Stimulated activated CD4-positive, alpha-beta T cell treated with anti-CD3 and anti-CD28 coated beads, TNF-alpha, amount 100 ng/mL, for 1 hour (primary cell): ENCODE results near the gene CRTAC1.

Experiments
- DNase-seq, 3 donors: peaks; one replicate each; pipeline ENCODE4 v3.0.0-alpha.2; 2020; ENCODE audit warnings: low read depth in 3 of 3, low spot score in 1 of 3

CRTAC1 gene

GRCh38 chr10:97924678-97925077, 105.7 kb downstream of the CRTAC1 start:
- no peak for DNase-seq

DNA sequence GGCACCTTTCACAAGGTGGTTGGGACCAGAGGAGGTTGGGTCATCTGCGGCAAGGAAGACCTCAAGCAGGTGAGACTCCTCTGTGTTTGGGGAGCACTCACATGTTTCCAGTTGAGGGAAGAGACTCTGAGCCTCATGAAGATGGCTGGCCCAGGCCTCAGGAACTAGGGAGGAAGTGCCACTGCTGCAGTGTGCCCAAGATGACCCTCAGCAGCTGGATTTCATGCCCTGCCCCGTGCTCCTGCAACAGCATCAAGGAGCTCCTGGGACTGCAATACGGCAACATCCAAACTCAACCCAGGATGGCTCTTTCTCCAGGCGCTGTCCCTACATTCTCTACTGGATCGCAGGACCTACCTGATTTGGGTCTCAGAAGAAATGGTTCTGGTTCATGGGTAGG, 106.9 kb downstream of the CRTAC1 start:
- no peak for DNase-seq

DNA sequence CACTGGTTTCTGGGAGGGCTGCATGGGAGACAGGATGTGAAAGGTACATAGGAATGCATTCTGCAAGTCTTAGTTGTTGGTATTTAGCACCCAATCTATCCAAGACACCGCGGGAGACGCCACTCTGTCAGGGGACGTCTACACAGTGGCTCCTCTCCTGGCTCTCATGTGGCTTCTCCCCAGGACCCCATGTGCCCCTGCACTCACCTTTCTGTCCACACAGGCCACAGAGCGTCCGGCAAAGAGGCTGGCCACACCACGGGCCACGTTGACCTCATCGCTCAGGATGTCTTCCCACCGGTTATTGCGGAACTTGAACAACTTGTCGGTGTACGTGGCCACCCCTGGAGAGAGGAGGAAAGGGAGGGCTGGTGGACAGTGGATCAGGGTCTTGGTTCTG, 107.4 kb downstream of the CRTAC1 start:
- no peak for DNase-seq

- no peak for DNase-seq
Measured at GRCh38 chr10:97922022-97922758, 108.2 kb downstream of the CRTAC1 start.

- no peak for DNase-seq
Measured at GRCh38 chr10:97921581-97922021, 108.8 kb downstream of the CRTAC1 start.

DNA sequence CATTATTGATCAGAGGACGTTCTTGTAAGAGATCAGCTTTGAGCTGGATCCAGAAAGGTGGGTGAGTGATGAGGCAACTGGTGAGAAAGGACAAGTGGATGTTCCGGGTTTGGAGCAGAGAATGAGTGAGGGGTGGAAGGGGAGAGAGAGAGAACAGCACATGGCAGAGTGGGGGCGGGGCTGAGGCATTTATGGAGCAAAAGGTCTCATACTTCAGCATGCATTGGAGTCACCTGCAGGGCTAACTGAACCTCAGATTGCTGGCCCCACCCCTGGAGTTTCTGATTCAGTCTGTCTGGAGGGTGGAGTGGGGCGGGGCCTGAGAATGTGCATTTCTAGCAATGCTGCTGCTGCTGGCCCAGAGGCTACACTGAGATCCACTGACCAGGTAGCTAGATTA, 109.6 kb downstream of the CRTAC1 start:
- no peak for DNase-seq

DNA sequence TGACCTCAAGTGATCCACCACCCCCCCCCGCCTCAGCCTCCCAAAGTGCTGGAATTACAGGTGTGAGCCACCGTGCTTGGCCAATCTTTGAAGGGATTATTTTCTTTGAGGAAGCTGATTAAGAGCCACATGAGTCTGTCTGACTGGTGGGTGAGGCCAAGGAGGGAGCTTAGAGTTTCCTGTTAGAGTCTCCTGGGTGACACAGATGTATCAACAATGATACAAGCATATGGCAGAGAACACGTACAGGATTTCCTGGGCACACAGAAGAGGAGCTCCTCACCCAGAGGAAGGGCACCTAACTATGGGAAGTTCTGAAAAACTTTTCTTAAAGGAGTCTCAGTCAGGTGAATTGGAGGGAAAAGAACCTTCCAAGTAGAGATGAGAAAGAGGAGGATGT, 111.4 kb downstream of the CRTAC1 start:
- DNase-seq: no peak

DNA sequence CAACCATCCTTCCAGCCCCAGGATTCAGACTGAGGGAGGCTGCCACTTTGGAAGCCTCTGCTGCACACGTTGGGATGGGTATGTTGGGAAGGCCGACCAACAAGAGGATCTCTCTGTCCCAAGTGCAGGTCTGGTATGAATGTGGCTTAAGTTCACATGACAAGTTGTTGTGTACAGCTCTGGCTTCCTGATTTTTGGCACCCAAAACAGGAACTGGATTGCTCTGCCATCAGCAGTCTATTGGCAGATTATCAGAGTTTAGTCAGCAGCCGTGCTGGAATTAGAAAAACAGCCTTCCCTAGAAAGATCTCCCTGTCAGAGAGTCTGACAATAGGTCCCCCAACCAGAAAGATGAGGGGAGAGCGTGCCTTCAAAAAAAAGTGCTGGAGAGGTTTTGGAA, 113.8 kb downstream of the CRTAC1 start:
- no peak for DNase-seq

- DNase-seq: no peak
Measured at GRCh38 chr10:97915346-97916131, 114.9 kb downstream of the CRTAC1 start.

DNA sequence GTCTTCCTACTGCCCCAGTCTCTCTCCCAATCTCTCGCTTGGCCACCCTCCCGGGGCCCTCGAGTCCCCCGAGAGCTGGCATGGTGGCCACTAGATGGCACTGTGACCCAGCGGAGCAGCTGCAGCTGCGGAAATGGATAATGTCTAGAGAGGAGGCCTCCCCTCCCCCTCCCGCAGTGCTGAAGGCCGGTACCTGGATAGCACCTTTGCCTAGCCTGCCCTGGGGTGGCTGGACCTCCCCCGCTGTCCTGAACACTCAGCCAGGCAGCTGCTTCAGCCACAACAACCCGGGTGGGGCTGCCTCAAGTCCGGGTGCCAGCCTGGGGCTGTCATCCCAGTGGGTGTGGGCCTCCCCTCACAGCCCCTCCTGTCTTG, 115.6 kb downstream of the CRTAC1 start:
- DNase-seq: peak; percentile 31 to 66 (median 41)

GRCh38 chr10:97914171-97914836, 116.1 kb downstream of the CRTAC1 start:
- DNase-seq: no peak

DNA sequence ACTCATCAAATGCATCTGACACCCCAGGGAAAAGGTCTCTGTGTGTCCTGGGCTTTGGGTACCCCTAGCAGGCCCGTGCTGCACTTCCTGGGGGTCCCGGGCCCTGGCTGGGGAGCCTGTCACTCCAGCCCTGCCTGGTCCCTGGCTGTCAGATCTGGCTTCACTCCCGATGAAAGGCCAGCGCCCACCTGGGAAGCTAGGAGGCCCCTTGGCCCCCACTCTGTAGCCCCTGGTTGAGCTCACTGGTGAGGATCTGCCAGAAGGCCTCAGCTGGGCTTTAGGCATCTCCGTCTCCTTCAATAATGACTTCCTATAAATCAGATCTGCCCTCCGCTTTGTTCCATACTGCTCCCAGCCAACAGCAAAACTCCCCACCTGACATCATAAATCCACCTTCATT, 116.8 kb downstream of the CRTAC1 start:
- DNase-seq: no peak

- no peak for DNase-seq
Measured at GRCh38 chr10:97913193-97913592, 117.2 kb downstream of the CRTAC1 start.

DNA sequence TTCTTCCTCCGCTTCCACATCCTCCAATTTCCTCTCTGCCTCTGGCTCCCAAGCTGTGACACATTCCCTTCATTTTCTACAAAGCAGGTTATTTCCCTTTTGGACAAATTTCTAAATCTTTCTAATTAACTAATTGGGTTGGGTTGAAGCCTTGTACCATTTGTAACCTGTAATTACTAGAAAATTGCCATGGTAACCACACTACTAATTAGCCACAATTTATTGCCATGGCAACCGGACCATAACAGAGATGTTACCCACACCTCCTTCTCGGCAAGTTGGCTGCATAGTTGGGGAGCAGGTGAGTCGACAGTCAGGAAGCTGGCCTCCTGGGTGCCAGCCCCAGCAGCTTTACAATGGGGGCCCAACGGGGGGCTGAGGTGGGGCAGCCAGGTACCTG, 119.2 kb downstream of the CRTAC1 start:
- DNase-seq: no peak

DNA sequence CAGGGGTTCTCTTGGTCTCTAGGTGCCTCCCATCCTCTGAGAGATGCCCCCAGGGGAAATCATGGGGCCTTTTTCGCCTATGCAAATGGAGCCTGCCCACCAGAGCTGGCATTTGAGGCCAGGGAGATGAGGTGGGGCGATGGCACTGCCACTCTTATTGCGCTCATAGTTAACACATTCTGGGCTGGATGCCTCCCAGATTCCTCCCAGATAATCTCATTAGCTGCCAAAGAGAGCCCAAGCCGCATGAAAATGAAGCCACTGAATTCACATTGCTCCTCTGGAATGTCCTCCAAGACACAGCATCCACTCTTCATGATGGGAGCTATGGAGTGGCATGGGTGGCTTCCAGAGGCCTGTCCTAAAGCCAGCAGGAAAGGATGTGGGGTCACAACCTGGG, 119.8 kb downstream of the CRTAC1 start:
- no peak for DNase-seq

GRCh38 chr10:97907830-97908229, 122.6 kb downstream of the CRTAC1 start:
- DNase-seq: no peak

DNA sequence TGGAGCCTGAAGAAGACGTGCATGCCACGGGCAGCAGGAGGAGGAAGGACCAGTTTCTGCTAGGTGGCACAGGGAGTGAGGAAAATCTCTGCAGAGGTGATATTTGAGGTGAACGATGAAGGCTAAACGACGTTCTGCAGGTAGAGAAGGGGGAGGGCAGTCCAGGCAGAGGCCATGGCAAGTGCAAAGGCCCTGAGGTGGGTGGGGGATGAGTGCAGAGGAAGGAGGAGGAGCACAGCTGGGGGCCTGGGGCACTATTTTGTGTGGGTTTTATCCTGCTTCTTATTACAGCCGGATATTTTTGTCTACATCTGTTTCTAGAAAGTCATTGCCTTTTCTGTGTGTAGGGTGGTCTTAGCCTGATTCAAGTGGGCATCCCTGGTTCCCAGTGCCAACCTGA, 123.2 kb downstream of the CRTAC1 start:
- no peak for DNase-seq

GRCh38 chr10:97905276-97905675, 125.1 kb downstream of the CRTAC1 start:
- no peak for DNase-seq

DNA sequence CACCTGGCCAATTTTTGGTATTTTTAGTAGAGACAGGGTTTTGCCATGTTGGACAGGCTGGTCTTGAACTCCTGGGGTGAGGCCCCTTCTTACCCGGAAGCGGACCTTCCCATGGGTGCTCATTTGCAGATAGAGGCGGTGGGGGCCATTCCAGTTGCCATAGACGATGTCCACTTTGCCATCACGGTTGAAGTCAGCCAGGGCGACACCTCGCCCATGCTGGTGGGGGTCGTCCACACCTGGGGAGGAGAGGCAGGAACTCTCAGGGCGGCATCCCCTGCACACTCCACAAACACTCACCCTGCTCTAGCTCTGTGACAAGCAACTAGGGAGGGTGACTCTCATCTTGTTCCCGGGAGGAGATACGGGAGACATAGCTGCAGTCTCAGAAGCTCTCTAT, 125.8 kb downstream of the CRTAC1 start:
- DNase-seq: no peak

DNA sequence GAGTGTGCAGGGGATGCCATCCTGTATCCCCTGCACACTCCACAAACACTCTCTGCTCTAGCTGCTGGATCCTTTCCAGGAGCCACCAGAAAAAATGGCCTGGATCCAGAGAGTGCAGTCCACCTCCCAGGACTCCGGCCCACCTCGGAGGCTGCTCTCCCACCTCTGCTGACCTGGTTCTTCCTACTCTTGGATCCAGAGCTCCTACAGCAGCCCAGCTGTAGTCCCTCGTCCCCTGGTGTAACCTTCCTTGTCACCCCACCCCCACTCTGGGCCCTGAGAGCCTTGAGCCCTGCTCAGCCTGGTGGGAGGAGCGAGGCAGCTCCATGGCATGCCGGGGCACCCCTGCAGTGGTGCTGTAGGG, 126.4 kb downstream of the CRTAC1 start:
- DNase-seq: no peak

DNA sequence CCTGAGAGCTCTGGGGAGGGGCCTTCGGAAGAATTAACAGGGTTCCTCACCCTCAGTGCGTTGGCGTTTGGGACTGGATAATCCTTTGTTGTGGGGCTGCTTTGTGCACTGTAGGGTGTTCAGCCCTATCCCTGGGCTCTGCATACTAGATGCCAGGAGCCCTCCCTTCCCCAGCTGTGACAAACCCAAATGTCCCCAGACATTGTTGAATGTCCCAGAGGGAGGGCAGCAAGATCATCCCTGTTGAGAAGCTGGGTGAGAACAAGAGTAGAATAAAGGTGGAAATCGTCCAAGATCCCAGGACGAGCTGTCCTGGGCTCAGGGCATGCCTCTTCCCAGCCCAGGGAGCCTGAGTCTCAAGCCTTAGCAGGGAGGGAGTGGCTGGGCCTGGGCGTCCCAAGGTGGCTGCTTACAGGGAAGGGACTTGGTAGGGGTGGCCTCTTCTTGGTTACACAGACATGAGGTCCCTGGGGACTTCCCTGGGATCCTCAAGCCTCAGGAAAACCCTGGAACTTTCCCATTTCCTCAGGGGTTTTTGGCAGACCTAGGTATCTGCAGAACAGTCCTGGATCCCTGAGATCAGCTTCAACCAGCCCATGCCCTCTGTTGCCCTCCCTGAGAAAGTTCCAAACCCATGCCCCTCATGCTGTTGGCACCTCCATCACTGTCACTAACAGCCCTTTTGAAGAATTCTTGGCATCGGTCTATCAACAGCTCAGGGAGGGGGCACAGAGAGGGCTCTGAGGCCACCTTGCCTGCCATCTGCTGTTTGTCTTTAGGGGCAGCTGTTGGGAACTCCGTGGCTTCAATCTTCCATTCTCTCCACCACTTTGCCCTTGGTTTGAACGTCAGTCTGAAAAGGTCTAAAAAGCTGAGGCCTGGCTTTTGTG, 127.0 kb downstream of the CRTAC1 start:
- DNase-seq: no peak
